Gastrocnemius medialis (tissue), 4 donors: ENCODE results near the gene SBDS.

Experiments
- POLR2A ChIP-seq, 2 donors: fragments of 450-650 bp; IDR thresholded peaks; one replicate each; pipeline ENCODE4 v1.6.1; 2017; ENCODE audit warnings: antibody characterized with exemption in 2 of 2, mild to moderate bottlenecking in 2 of 2, moderate library complexity in 2 of 2
- TF ChIP-seq, protein P1 (sequence below), 5 experiments: fragments of 450-650 bp in 3 of 5; fragments of 200-600 bp in 2 of 5; sonication (generic) in 2 of 5; IDR thresholded peaks in 4 of 5; conservative IDR thresholded peaks in 1 of 5; 1 replicate in 4 of 5; 2 replicates in 1 of 5; pipeline ENCODE4 v1.5.1; 2016 to 2019; ENCODE audit warnings: antibody characterized with exemption in 5 of 5, mild to moderate bottlenecking in 3 of 5, moderate library complexity in 3 of 5

DNA sequence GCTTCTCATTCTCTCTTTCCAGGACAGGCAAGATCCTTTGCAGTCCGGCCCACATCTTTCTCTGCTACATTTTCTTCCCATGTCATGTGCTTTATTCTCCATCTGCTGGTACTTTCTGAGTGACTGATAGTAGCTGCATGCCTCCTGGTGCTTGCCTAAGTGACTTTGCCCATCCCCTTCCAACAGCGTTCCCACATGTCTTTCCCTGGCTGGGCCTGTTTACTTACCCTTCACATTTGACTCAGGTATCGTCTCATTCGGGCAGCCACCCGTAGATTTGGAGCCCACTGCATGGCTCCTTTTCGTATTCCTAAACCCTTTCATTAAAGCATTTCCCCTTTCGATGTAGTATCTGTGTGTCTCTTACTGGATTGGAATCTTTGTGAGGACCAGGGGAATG is 25.9 kb upstream of the SBDS start:
- TF ChIP-seq, protein P1, sequence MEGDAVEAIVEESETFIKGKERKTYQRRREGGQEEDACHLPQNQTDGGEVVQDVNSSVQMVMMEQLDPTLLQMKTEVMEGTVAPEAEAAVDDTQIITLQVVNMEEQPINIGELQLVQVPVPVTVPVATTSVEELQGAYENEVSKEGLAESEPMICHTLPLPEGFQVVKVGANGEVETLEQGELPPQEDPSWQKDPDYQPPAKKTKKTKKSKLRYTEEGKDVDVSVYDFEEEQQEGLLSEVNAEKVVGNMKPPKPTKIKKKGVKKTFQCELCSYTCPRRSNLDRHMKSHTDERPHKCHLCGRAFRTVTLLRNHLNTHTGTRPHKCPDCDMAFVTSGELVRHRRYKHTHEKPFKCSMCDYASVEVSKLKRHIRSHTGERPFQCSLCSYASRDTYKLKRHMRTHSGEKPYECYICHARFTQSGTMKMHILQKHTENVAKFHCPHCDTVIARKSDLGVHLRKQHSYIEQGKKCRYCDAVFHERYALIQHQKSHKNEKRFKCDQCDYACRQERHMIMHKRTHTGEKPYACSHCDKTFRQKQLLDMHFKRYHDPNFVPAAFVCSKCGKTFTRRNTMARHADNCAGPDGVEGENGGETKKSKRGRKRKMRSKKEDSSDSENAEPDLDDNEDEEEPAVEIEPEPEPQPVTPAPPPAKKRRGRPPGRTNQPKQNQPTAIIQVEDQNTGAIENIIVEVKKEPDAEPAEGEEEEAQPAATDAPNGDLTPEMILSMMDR (IDR thresholded peaks at IDR 0.05 in 4 of 5, conservative IDR thresholded peaks at IDR 0.05 in 1 of 5): no peak
- no peak for TF ChIP-seq POLR2A (IDR thresholded peaks at IDR 0.05)
